K562 (cell line): Measurements from ENCODE around the gene PILRA. TPM values are rescaled to one million over a fixed set of nuclear protein-coding genes. Genes with fewer than 3 reads are reported as not detected.

Source experiments
- CHD2 ChIP-seq: IDR thresholded peaks from 2 replicates; pipeline ENCODE4 v1.6.1; 2011; ENCODE audit warnings: low read depth, low read length
- NFRKB ChIP-seq: fragments of 450-650 bp; IDR thresholded peaks from 2 replicates; pipeline ENCODE4 v1.6.1; 2016; ENCODE audit warnings: low read depth
- NONO ChIP-seq, 2 experiments: fragments of 200-400 bp in 1 of 2; fragments of 450-650 bp in 1 of 2; formaldehyde crosslinking in 1 of 2; IDR thresholded peaks; 2 replicates each; pipeline ENCODE4 v1.6.1; 2017; ENCODE audit warnings: low read depth in 2 of 2, mild to moderate bottlenecking in 2 of 2, moderate library complexity in 2 of 2, low read length in 1 of 2
- POLR3A ChIP-seq: IDR thresholded peaks from 2 replicates; pipeline ENCODE4 v1.6.1; 2011; ENCODE audit warnings: borderline replicate concordance, mild to moderate bottlenecking, moderate library complexity; ENCODE audit not compliant: insufficient read length, insufficient read depth; ENCODE audit errors: extremely low read depth
- SAFB ChIP-seq: fragments of 200-400 bp; formaldehyde crosslinking; IDR thresholded peaks from 2 replicates; pipeline ENCODE4 v1.6.1; 2017; ENCODE audit warnings: low read depth, low read length, borderline replicate concordance
- SPI1 ChIP-seq: IDR thresholded peaks from 2 replicates; pipeline ENCODE4 v1.6.1; 2011; ENCODE audit warnings: low read depth, low read length, control low read depth, borderline replicate concordance
- SRSF9 ChIP-seq: fragments of 200-400 bp; formaldehyde crosslinking; IDR thresholded peaks from 2 replicates; pipeline ENCODE4 v1.6.1; 2017; ENCODE audit warnings: low read depth, low read length, borderline replicate concordance
- TAL1 ChIP-seq: fragments of 450-650 bp; IDR thresholded peaks from 2 replicates; pipeline ENCODE4 v1.6.1; 2016; ENCODE audit warnings: mild to moderate bottlenecking
- TRIM28 ChIP-seq: fragments of 450-650 bp; IDR thresholded peaks from 2 replicates; pipeline ENCODE4 v1.6.1; 2017
- YY1 ChIP-seq, 3 experiments: IDR thresholded peaks; 2 replicates each; pipeline ENCODE4 v1.6.1; 2011; ENCODE audit warnings: low read length in 2 of 3, mild to moderate bottlenecking in 2 of 3, moderate library complexity in 2 of 3, borderline replicate concordance in 1 of 3, control low read depth in 1 of 3, low read depth in 1 of 3; ENCODE audit not compliant: insufficient read depth in 3 of 3, insufficient replicate concordance in 2 of 3, control insufficient read depth in 1 of 3, insufficient read length in 1 of 3; ENCODE audit errors: extremely low read depth in 1 of 3
- ZNF23 ChIP-seq: fragments of 250-450 bp; sonication (Bioruptor Pico); IDR thresholded peaks from 2 replicates; pipeline ENCODE4 v1.4.0; 2020; ENCODE audit warnings: mild to moderate bottlenecking
- ZNF695 ChIP-seq: fragments of 450-650 bp; formaldehyde crosslinking; IDR thresholded peaks from 2 replicates; pipeline ENCODE4 v1.4.0; 2020; ENCODE audit warnings: mild to moderate bottlenecking, moderate library complexity
- ZNF780A ChIP-seq: fragments of 250-450 bp; sonication (Bioruptor Pico); IDR thresholded peaks from 2 replicates; pipeline ENCODE4 v1.5.0; 2021; ENCODE audit warnings: mild to moderate bottlenecking
- polyA plus RNA-seq, 8 experiments: library from polyadenylated mRNA; depleted of rRNA in 4 of 8; stranded (reverse) in 5 of 8; unstranded in 3 of 8; fragments of >200 nt; fragmentation: Nextera tagmentation in 2 of 8; fragmentation: Illumina TruSeq in 1 of 8; extraction: Ambion mirVana in 2 of 8; extraction: Trizol in 1 of 8; gene quantifications; 2 replicates each; pipeline versions ENCODE4 v1.2.1 to v1.2.3, GENCODE V29; 2011 to 2014; ENCODE audit warnings: inconsistent platforms in 1 of 8, missing spikeins in 1 of 8
- total RNA-seq, 7 experiments: library from RNA; depleted of rRNA in 6 of 7; stranded (reverse); fragments of >200 nt in 6 of 7; fragmentation: Illumina TruSeq in 2 of 7; extraction: Trizol in 2 of 7; gene quantifications; 2 replicates each; pipeline versions ENCODE4 v1.2.1 to v1.2.3, GENCODE V29; 2011 to 2021; ENCODE audit warnings: low replicate concordance in 1 of 7
- TF ChIP-seq, protein P1 (sequence below), 2 experiments: fragments of 450-650 bp; IDR thresholded peaks; 2 replicates each; pipeline ENCODE4 v1.6.1; 2016; ENCODE audit warnings: mild to moderate bottlenecking in 2 of 2, borderline replicate concordance in 1 of 2, low read depth in 1 of 2, moderate library complexity in 1 of 2
- TF ChIP-seq, protein P2 (sequence below): sonication (generic); formaldehyde crosslinking; IDR thresholded peaks from 2 replicates; pipeline ENCODE4 v1.8.0; 2022; ENCODE audit warnings: mild to moderate bottlenecking, missing genetic modification reagents
- TF ChIP-seq, protein P3 (sequence below): fragments of 450-650 bp; IDR thresholded peaks from 2 replicates; pipeline ENCODE4 v1.6.1; 2017; ENCODE audit warnings: mild to moderate bottlenecking, moderate library complexity

PILRA gene
- total and polyA plus RNA-seq, 9 of the 15 experiments (the other 6 are each of a cell fraction or from before 2014, with no cell fraction given): 0.13 to 1.8 (median 0.62) TPM

DNA sequence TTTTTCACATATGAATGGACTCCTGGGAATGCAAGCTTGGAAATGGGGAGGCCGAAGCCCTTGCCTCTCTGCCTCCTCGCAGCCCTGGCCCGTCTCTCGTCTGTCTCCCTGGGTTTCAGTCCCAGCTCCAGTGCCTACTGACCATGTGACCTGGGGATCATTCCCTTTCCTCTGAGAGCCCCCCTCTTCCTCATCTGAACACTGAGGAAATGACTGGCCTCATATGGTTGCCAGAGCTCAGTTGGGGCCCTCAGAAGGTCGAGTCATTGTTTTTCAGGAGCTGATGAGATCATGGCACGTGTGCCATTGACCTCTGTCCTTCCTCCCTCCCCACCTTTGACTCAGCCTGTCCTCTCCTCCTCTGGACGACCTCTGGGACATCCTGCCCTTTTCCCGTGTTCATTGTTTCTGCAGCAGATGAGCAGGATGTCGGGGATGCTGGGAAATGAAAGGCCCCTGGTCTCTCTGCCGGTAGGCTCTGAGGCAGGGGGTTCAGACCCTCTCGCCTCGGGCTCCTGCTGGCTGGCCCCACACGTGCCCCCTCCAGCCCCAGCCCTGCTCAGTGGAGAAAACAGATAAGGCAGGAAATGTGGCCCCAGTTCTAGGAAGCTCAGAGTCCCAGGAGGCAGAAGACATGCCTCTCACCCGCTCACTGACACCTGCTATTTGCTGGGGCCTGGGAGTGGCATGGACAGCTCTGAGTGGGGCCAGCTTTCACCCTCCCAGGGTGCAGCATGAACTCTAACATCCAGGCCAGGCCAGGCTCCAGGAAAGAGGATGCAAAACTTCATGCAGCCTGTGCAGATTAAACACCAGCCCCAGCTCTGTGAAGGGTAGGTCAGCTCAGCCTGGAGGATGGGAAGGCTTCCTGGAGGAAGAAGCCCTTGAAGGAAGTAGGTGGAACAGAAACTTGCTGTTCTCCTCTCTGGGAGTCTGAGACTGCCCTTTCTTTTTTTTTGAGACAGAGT, 71.3 kb downstream of the PILRA start (continued):
- TF ChIP-seq, protein P1, sequence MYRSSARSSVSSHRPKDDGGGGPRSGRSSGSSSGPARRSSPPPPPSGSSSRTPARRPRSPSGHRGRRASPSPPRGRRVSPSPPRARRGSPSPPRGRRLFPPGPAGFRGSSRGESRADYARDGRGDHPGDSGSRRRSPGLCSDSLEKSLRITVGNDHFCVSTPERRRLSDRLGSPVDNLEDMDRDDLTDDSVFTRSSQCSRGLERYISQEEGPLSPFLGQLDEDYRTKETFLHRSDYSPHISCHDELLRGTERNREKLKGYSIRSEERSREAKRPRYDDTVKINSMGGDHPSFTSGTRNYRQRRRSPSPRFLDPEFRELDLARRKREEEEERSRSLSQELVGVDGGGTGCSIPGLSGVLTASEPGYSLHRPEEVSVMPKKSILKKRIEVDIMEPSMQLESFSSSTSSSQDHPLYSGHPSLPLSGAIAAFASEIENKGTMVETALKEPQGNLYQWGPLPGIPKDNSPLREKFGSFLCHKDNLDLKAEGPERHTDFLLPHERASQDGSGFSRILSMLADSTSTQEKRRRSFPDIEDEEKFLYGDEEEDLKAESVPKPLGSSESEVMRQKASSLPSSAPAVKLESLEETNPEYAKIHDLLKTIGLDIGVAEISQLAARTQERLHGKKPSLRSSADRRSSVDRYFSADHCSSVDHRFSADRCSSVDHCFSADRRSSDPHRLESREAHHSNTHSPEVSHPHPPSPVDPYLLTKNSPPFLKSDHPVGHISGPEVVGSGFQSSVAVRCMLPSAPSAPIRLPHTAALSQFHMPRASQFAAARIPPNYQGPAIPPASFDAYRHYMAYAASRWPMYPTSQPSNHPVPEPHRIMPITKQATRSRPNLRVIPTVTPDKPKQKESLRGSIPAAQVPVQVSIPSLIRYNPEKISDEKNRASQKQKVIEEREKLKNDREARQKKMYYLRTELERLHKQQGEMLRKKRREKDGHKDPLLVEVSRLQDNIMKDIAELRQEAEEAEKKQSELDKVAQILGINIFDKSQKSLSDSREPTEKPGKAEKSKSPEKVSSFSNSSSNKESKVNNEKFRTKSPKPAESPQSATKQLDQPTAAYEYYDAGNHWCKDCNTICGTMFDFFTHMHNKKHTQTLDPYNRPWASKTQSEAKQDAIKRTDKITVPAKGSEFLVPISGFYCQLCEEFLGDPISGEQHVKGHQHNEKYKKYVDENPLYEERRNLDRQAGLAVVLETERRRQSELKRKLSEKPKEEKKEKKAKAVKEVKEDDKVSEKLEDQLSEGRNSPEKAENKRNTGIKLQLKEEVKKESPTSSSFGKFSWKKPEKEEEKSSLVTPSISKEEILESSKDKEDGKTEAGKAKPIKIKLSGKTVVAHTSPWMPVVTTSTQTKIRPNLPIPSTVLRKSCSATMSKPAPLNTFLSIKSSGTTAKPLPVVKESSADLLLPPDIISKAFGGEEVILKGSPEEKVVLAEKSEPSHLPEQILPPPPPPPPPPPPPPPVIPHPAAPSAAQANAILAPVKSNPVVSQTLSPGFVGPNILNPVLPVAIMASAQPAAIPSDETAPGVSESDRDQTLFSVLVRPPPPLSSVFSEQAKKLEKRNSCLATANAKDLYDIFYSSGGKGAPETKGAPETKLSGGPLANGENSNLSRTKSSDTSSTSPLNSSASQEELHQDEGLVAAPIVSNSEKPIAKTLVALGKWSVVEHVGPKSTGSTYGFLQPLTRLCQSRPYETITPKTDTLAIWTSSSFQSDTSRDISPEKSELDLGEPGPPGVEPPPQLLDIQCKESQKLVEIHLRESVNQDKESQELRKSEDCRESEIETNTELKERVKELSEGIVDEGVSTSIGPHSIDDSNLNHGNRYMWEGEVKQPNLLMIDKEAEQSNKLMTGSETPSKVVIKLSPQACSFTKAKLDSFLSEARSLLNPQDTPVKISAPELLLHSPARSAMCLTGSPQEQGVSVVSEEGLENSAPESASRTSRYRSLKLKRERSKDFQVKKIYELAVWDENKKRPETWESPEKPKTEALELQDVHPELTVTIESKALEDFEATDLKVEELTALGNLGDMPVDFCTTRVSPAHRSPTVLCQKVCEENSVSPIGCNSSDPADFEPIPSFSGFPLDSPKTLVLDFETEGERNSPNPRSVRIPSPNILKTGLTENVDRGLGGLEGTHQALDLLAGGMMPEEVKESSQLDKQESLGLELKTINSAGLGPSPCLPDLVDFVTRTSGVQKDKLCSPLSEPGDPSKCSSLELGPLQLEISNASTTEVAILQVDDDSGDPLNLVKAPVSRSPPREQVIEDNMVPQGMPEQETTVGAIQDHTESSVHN (IDR thresholded peaks at IDR 0.05; ENCODE audit: borderline replicate concordance in 1 of 2, low read depth in 1 of 2): peak in 1 of 2 experiments; percentile 91; a peak in 2 of 4 replicates
- TF ChIP-seq ZNF695 (CRISPR knock-in tag) (no peak; the same call in 1 of the 2 replicates), NONO (IDR thresholded peaks at IDR 0.05; ENCODE audit: low read depth in 2 of 2, low read length in 1 of 2) (no peak), TRIM28 (peak; percentile 71; the same call in 1 of the 2 replicates), POLR3A (no peak), ZNF780A (no peak), ZNF23 (no peak), YY1 (IDR thresholded peaks at IDR 0.05; ENCODE audit: borderline replicate concordance in 1 of 3, control insufficient read depth in 1 of 3, extremely low read depth in 1 of 3, insufficient read depth in 3 of 3, insufficient read length in 1 of 3, insufficient replicate concordance in 2 of 3, low read depth in 1 of 3, low read length in 2 of 3) (peak in 1 of 3 experiments; percentile 25), SAFB (no peak), SPI1 (peak; percentile 55; the same call in 1 of the 2 replicates), TAL1 (peak; percentile 47), NFRKB (peak; percentile 95; the same call in 1 of the 2 replicates), SRSF9 (no peak), CHD2 (no peak)
- TF ChIP-seq, protein P2, sequence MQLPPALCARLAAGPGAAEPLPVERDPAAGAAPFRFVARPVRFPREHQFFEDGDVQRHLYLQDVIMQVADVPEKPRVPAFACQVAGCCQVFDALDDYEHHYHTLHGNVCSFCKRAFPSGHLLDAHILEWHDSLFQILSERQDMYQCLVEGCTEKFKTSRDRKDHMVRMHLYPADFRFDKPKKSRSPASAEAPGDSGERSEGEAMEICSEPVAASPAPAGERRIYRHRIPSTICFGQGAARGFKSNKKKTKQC: 0 out of 2 replicates have a peak, but pooled peaks have one; percentile 22
- TF ChIP-seq, protein P3, sequence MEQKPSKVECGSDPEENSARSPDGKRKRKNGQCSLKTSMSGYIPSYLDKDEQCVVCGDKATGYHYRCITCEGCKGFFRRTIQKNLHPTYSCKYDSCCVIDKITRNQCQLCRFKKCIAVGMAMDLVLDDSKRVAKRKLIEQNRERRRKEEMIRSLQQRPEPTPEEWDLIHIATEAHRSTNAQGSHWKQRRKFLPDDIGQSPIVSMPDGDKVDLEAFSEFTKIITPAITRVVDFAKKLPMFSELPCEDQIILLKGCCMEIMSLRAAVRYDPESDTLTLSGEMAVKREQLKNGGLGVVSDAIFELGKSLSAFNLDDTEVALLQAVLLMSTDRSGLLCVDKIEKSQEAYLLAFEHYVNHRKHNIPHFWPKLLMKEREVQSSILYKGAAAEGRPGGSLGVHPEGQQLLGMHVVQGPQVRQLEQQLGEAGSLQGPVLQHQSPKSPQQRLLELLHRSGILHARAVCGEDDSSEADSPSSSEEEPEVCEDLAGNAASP: no peak
